MM.1S (cell line): ENCODE data around the gene PGS1.

Source experiments
- DNase-seq: peaks from one replicate; pipeline ENCODE4 v3.0.0-alpha.2; 2015
- H2AFZ ChIP-seq: fragments of 300-600 bp; sonication (generic); 2 replicates; pipeline ENCODE4 v1.6.0; 2016; ENCODE audit warnings: antibody characterized with exemption, low read length
- H3F3A ChIP-seq: fragments of 300-600 bp; sonication (generic); 2 replicates; pipeline ENCODE4 v1.6.1; 2016; ENCODE audit warnings: mild to moderate bottlenecking, antibody characterized with exemption, low read length, moderate library complexity, mixed read lengths; ENCODE audit not compliant: insufficient read depth
- H3K27ac ChIP-seq: fragments of 300-600 bp; sonication (generic); 2 replicates; pipeline ENCODE4 v1.5.1; 2016; ENCODE audit warnings: mild to moderate bottlenecking, low read length
- H3K27me3 ChIP-seq: fragments of 300-600 bp; sonication (generic); replicated peaks from 2 replicates; pipeline ENCODE4 v1.6.0; 2016; ENCODE audit warnings: low read length; ENCODE audit not compliant: insufficient read depth
- H3K36me3 ChIP-seq: fragments of 300-600 bp; sonication (generic); replicated peaks from 2 replicates; pipeline ENCODE4 v1.6.1; 2016; ENCODE audit warnings: mild to moderate bottlenecking, low read length, mixed read lengths; ENCODE audit not compliant: insufficient read depth
- H3K4me1 ChIP-seq: fragments of 300-600 bp; sonication (generic); 2 replicates; pipeline ENCODE4 v1.6.1; 2016; ENCODE audit warnings: low read length, mixed read lengths
- H3K4me2 ChIP-seq: fragments of 300-600 bp; sonication (generic); 2 replicates; pipeline ENCODE4 v1.6.0; 2016; ENCODE audit warnings: low read depth, low read length
- H3K4me3 ChIP-seq: fragments of 300-600 bp; sonication (generic); 2 replicates; pipeline ENCODE4 v1.5.1; 2016; ENCODE audit warnings: low read length, mixed read lengths
- H3K79me2 ChIP-seq: fragments of 300-600 bp; sonication (generic); 2 replicates; pipeline ENCODE4 v1.6.1; 2016; ENCODE audit warnings: mixed run types, low read length, mixed read lengths
- H3K9ac ChIP-seq: fragments of 300-600 bp; sonication (generic); 2 replicates; pipeline ENCODE4 v1.6.1; 2016; ENCODE audit warnings: low read length, mixed read lengths
- H3K9me2 ChIP-seq: fragments of 300-600 bp; sonication (generic); replicated peaks from 2 replicates; pipeline ENCODE4 v1.6.1; 2016; ENCODE audit warnings: mild to moderate bottlenecking, low read length, mixed read lengths; ENCODE audit not compliant: insufficient read depth
- H3K9me3 ChIP-seq: fragments of 300-600 bp; sonication (generic); replicated peaks from 2 replicates; pipeline ENCODE4 v1.6.1; 2016; ENCODE audit warnings: mild to moderate bottlenecking, low read length, mixed read lengths; ENCODE audit not compliant: insufficient read depth
- H4K20me1 ChIP-seq: fragments of 300-600 bp; sonication (generic); 2 replicates; pipeline ENCODE4 v1.6.1; 2016; ENCODE audit warnings: mild to moderate bottlenecking, low read length, moderate library complexity, mixed read lengths; ENCODE audit not compliant: insufficient read depth
- EZH2 ChIP-seq: fragments of 300-600 bp; sonication (generic); optimal IDR thresholded peaks from 2 replicates; pipeline ENCODE3; 2017; ENCODE audit warnings: low read depth, mild to moderate bottlenecking, antibody characterized with exemption, low read length, mixed read lengths
- EZH2phosphoT487 ChIP-seq: fragments of 300-600 bp; sonication (generic); IDR thresholded peaks from 2 replicates; pipeline ENCODE4 v1.6.1; 2018; ENCODE audit warnings: antibody characterized with exemption, low read length
- TF ChIP-seq, protein P1 (sequence below): fragments of 300-600 bp; sonication (generic); IDR thresholded peaks from 2 replicates; pipeline ENCODE4 v1.5.1; 2016; ENCODE audit warnings: antibody characterized with exemption, low read length, mixed read lengths

PGS1 gene

DNA sequence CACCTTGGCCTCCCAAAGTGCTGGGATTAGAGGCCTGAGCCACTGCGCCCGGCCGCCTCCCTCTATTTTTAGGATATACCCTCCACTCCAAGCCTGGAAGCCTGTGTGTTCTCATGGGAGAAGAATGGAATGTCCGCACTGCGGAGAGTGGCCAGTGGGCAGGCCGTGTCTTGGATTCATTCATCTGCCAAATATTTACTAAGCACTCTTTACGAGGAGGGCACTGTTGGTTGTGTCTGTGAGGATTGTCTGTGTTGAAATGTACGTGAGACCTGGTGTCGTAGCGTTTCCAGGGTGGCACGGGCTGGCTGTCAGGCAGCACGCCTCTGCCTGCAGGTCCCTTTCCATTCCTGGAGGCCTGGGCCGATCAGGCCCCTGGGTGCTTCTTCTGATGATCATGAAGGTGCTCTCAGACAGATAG, 19.2 kb downstream of the PGS1 start:
- H4K20me1 ChIP-seq = no peaks in the 10 kb centered on the region

DNA sequence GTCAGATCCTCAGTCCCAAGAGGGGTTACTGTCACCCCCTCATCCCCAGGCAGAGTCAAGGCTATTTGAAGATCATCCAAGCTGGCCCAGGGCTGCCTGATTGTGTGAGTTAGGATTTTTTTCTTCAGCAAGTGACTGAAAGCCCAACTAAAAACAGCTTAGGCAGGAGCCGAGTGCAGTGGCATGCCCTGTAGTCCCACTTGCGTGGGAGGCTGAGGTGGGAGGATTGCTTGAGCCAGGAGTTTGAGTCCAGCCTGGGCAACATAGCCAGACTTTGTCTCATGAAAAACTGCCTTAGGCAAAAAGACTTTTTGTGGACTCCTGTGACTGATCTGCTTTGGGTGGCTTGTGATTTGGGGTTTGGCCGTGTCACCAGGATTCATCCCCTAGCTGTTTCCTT, 19.9 kb downstream of the PGS1 start:
- no peaks in the 10 kb centered on the region for H3K36me3 ChIP-seq
- TF ChIP-seq, protein P1, sequence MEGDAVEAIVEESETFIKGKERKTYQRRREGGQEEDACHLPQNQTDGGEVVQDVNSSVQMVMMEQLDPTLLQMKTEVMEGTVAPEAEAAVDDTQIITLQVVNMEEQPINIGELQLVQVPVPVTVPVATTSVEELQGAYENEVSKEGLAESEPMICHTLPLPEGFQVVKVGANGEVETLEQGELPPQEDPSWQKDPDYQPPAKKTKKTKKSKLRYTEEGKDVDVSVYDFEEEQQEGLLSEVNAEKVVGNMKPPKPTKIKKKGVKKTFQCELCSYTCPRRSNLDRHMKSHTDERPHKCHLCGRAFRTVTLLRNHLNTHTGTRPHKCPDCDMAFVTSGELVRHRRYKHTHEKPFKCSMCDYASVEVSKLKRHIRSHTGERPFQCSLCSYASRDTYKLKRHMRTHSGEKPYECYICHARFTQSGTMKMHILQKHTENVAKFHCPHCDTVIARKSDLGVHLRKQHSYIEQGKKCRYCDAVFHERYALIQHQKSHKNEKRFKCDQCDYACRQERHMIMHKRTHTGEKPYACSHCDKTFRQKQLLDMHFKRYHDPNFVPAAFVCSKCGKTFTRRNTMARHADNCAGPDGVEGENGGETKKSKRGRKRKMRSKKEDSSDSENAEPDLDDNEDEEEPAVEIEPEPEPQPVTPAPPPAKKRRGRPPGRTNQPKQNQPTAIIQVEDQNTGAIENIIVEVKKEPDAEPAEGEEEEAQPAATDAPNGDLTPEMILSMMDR = no peak
- TF ChIP-seq EZH2phosphoT487 = no peak
- TF ChIP-seq EZH2 = no peak

More for the DNA sequence above, 19.2 kb downstream of the PGS1 start:
- no peaks in the 10 kb centered on the region for H3K9me3 ChIP-seq
- H3K36me3 ChIP-seq = no peaks in the 10 kb centered on the region
- H3K79me2 ChIP-seq = peaks cover under 1% of the 10 kb centered on the region; the same call in 1 of the 2 replicates
- no peak overlapping the region for H3K4me2 ChIP-seq
- no peaks in the 10 kb centered on the region for H3F3A ChIP-seq
- no peak overlapping the region for H3K27ac ChIP-seq
- H3K9ac ChIP-seq = no peak overlapping the region
- H3K27me3 ChIP-seq = no peaks in the 10 kb centered on the region
- no peak overlapping the region for H3K4me3 ChIP-seq
- H3K4me1 ChIP-seq = no peaks in the 10 kb centered on the region
- no peaks in the 10 kb centered on the region for H3K9me2 ChIP-seq
- no peak overlapping the region for H2AFZ ChIP-seq
- no peak for DNase-seq
- TF ChIP-seq, protein P1 = no peak
- TF ChIP-seq EZH2phosphoT487 (no peak), EZH2 (no peak)

DNA sequence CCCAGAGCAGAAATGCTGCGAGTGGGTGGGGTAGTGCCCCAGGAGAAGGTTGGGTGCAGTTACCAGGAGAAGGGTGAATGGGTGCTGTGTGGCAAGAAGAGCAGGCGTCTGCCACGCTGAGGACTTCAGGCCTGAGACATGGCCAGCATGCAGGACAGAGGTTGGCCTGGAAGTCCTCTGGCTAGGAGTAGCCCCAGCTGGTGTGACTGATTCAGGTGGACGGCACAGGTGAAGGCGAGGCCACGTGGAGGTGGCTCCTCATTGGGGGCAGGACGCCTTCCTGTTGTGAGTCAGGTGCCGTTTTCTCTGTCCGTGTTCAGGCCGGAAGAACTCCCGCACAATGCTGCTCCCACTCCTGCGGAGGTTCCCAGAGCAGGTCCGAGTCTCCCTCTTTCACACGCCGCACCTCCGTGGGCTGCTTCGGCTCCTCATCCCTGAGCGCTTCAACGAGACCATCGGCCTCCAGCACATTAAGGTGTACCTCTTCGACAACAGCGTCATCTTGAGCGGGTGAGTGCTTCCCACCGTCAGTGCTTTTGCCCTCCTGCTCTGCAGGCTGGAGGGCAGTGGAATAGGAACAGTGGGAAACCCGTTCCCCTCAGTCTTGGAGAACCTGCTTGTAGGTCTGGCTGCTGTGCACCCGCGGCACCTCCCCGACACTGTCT, 20.7 kb downstream of the PGS1 start:
- H3K27me3 ChIP-seq = no peaks in the 10 kb centered on the region
- no peak overlapping the region for H3K4me2 ChIP-seq
- no peaks in the 10 kb centered on the region for H3K9me3 ChIP-seq
- H2AFZ ChIP-seq = no peak overlapping the region
- no peaks in the 10 kb centered on the region for H4K20me1 ChIP-seq
- no peak for DNase-seq
- no peak overlapping the region for H3K4me3 ChIP-seq
- no peaks in the 10 kb centered on the region for H3K4me1 ChIP-seq
- H3K36me3 ChIP-seq = no peaks in the 10 kb centered on the region
- H3K27ac ChIP-seq = no peak overlapping the region
- H3K79me2 ChIP-seq = no peaks in the 10 kb centered on the region; the same call in 1 of the 2 replicates
- no peaks in the 10 kb centered on the region for H3K9me2 ChIP-seq
- H3K9ac ChIP-seq = no peak overlapping the region
- H3F3A ChIP-seq = no peaks in the 10 kb centered on the region
- TF ChIP-seq EZH2phosphoT487 = no peak
- TF ChIP-seq, protein P1 = no peak

More for the DNA sequence above, 19.9 kb downstream of the PGS1 start:
- Histone ChIP-seq H2AFZ (no peak overlapping the region), H3K27ac (no peak overlapping the region), H3F3A (no peaks in the 10 kb centered on the region), H3K4me3 (no peak overlapping the region), H3K9me3 (no peaks in the 10 kb centered on the region), H3K9me2 (no peaks in the 10 kb centered on the region), H3K4me1 (no peaks in the 10 kb centered on the region), H3K9ac (no peak overlapping the region), H3K79me2 (no peaks in the 10 kb centered on the region; the same call in 1 of the 2 replicates), H4K20me1 (no peaks in the 10 kb centered on the region), H3K27me3 (no peaks in the 10 kb centered on the region), H3K4me2 (no peak overlapping the region)
- no peak for DNase-seq
